Measurements from ENCODE around the gene DHRS1.

DNA sequence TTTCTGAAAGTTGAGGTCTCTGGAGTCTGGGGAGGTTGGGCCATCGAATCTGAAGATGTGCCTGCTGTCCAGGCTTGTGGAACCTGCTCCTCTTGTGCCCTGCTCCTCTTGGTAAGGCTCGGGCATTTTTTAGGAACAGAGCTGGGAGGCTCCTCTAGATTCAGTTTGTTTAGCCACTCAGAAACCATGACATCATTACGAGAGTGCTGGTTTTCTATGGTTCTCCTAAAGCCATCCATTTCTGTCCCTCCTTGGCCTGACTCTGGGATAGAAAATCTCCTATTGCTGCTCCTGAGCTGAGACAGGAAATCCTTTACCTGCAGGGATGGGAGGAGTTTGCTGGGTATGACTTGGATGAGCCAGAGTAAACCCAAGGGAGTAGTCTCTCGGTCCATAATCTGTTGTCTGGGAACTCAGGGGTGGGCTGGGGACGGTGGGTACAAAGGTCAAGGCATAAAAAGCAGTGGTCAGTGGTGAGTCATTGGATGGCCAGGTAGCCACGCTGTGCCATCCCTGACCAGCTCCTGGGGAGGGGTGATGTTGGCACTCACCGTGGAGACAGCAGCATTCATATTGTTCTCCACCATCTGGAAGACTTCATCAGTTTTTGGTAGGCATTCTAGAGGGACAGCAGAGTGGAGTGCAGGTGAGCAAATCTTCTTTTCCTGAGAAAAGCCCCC, 37.7 kb upstream of the DHRS1 start:
- TF ChIP-seq, protein P1, sequence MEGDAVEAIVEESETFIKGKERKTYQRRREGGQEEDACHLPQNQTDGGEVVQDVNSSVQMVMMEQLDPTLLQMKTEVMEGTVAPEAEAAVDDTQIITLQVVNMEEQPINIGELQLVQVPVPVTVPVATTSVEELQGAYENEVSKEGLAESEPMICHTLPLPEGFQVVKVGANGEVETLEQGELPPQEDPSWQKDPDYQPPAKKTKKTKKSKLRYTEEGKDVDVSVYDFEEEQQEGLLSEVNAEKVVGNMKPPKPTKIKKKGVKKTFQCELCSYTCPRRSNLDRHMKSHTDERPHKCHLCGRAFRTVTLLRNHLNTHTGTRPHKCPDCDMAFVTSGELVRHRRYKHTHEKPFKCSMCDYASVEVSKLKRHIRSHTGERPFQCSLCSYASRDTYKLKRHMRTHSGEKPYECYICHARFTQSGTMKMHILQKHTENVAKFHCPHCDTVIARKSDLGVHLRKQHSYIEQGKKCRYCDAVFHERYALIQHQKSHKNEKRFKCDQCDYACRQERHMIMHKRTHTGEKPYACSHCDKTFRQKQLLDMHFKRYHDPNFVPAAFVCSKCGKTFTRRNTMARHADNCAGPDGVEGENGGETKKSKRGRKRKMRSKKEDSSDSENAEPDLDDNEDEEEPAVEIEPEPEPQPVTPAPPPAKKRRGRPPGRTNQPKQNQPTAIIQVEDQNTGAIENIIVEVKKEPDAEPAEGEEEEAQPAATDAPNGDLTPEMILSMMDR (IDR thresholded peaks at IDR 0.05): no peak
- no peak for TF ChIP-seq POLR2AphosphoS5 (IDR thresholded peaks at IDR 0.05)
- no peak for TF ChIP-seq EP300 (IDR thresholded peaks at IDR 0.05)

Data from suprapubic skin (tissue), 4 donors.